Cerebellar cortex (tissue), 1 donor: ENCODE data around the gene MAP3K1.

ENCODE experiments used
- DNase-seq: peaks from one replicate; pipeline ENCODE4 v3.0.0-alpha.2; 2015; ENCODE audit warnings: low spot score

Gene MAP3K1

DNA sequence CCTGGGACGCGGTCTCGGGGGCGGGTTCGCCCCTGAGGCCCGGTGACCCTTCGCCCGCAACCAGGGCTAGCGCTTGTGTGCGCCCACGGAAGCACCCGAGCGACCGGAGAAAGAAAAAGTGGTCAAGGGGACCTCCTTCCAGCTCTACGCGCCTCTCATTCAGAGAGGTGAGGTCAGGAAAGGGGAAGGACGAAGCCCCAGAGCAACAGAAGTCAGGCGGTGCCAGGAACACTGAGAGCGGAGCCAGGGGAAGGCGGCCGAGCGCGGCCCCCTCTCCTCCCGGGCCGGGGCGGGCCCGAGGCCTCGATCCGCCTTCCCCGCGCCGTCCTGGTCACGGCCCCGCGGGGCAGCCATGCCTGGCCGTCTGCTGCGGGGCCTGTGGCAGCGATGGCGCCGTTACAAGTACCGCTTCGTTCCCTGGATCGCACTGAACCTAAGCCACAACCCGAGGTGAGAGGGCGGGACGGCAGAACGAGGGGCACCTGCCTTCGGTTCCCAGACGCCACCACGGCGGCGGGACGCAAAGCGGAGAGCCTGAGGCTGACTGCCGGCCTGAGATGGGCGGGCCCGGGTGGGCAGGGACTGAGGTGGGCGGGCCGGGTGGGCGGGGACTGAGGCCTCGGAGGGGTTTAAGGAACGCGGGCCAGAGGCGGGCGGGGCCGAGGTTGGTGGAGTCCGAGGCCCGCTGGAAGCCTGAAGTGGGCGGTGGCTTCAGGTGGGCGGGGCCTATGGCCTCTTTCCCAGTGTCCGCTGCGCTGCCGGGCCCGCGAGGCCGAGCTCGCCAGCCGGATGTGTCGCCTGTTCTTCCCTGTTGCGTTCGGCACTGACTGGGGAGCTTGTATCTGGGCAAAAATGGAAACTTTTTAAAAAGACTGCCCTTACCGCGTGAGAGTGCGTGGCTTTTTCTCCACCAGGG lies 94.2 kb downstream of the MAP3K1 start, which contains the start of gene SETD9:
TSS of gene SETD9 (plus strand) at position 303 of the 916 bp plus-strand sequence. CDS start at position 353, 50 bp downstream.
- DNase-seq = peak; percentile 96

DNA sequence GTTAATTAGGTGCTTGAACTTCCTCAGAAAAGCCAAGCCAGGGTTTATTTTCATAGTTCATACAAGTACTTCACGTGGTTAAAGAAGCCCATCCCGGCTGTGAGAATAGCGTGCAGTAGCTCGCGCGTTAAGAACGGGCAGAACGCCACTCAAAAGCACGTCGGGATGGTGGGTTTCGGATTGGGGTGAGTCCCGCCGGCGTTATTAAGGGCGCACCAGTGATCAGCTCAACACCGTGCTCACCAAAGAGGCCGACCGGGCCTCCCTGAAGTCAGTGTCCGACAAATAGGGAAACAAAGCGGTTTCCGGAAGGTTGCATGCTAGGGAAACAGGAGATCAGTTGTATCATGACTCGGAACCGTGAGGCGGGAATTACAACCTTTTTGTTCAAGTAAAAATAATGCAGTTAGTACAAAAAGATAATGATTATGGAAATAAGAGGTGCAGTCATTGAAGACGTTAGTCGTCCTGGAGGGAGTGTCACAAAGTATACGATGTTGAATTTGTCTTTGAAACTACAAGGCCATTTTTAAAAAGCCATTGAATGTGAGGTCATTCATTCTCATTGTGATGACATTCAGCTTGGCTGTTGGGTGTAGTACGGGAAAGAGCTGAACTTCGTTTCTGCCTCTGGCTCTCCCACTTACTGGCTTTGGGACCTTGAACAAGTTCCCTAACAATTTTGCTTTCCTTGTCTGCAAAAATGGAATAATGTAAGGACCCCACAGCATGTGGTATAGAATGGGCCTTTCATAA lies 95.0 kb downstream of the MAP3K1 start:
- no peak for DNase-seq

DNA sequence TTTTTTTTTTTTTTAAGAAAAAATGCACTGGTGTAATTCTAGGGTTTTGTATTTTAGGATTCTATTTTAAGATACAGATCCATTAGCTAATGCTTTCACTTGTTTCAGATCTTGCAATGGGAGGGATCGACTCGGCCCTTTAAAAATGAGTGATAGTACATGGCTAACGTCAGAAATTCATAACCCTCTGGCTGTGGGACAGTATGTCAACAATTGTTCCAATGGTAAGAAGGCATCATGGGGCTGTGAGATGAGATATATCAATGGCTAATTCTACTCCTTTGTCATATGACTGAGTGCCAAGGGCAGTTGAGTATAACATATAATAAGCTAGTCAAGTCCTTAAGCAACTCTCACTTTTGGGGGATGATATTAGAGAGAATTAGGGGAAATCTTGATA lies 98.4 kb downstream of the MAP3K1 start:
- DNase-seq = no peak

DNA sequence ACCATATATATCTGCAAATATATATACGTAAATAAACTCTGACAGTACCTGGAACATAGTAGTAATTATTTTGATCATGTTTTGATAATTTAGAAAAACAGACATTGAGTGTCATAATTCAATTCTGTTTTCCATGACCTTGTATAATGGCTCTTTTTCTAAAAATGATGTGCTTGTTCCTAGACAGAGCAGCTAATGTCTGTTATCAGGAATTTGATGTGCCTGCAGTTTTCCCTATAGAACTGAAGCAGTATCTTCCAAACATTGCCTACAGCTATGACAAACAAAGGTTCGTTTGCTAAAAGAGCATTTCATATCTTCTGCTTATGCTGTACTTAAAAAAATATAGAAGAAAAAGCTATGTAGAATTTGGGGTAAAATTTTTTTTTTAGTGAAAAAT lies 99.3 kb downstream of the MAP3K1 start:
- no peak for DNase-seq

- no peak for DNase-seq
Observed at GRCh38 chr5:56917534-56917933, 102.2 kb downstream of the MAP3K1 start.

DNA sequence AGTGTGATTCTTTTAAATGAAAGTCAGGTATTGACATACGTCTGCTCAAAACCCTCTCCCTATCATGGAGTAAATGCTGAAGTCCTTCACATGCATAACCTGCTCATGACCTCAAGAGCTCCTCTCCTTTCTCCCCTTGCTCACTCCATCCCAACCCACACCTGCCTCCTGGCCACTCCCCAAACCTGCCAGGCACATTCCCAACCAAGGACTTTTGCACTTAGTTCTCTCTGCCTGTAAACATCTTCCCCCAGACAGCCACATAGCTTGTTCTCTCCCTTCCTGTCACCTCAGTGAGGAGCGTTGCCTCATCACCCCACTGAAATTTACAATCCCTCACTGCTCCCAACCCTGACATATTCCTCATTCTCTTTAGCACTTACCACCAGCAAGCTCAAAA lies 102.7 kb downstream of the MAP3K1 start:
- DNase-seq = no peak

DNA sequence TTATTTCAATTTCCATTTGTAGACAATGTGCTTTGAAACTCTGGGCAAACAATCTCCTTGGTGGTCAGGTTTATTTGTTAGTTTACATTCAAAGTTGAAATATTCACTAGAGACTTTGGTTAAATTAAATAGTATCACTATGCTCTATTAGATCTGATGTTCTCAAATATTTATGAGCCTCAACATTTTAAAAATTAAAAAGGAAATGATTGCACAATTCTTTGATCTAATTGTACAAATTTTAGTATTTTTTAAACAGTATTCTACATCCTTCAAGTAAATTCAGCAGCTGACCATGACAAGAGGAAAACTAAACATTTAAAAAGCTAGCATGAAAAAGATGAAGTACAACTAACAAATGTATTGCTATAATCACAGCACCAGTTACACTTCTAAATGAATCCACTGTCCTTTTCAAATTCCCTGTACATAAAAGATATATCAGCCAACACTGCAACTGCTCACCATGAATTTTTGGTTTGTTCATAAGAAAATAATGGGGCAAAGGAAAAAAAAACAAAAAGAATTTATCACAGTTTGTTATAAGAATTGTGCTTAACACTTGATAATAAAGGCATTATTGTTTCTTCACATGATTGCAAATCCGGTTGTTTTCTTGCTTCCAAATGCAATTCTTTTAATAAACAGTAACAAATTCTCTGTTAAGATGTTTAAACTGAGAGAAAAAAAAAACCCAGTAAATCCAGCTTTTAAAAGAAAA lies 104.8 kb downstream of the MAP3K1 start:
- DNase-seq = no peak

DNA sequence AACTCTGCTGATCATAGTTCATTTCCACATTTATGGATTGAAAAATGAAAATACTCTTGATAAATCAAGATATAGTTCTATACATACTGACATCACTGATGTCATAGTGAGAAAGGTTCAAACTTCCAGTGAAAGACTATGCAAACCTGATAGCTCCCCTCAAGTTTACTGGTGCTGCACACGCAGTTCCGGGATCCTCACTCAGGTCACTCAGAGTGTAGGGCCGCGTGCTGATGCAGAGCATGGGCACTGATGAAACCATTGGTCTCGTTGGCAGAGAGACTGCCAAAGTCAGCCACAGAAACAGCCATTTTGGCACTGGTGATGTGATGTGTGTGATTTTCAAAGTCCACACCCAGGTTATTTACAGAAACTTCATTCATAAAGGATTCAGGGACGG lies 107.6 kb downstream of the MAP3K1 start:
- no peak for DNase-seq

DNA sequence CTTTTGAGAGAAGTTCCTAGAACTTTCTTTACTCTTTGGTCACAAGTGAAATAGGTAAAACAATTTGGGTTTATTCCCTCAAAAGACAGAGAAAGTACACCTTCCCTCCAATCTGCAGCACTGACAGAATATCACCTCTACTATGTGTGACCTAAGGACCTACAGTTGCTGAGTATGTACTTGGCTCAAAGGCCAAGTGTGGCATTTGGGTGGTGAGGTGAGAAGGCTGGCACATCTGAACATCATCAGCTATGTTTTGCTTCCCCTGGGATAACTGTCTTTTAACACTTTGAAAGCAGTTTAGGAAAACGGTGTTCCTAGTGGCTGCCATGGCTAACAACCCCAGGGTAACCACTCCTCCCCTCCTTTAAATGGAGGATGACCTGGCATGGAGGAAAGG lies 119.0 kb downstream of the MAP3K1 start:
- no peak for DNase-seq

- no peak for DNase-seq
Observed at GRCh38 chr5:56938858-56939257, 123.5 kb downstream of the MAP3K1 start.

DNA sequence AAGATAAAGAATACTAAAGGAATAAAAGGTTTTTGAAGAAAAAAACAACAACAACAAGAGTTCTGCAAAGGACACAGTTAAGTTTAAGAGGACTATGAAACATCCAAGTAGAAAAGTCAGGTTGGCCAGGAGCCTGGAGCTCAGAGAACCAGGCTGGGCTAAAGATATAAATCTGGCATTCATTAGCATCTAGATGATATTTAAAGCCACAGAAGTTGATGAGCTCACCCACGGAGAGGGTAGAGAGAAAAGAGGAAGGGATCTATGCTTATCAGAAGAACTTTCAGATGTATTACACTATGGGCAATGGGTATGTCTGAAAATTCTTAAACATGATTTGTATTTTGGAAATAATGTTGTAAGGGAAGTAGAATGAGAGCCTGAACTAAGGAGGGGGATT lies 126.6 kb downstream of the MAP3K1 start:
- DNase-seq = no peak
